Smooth muscle cell (in vitro differentiated cells): ENCODE results near the gene ZNF732. TPM values are rescaled to one million over a fixed set of nuclear protein-coding genes. Genes with fewer than 3 reads are reported as not detected.
A peak's percentile ranks its signal among the peaks of the same experiment; 100 is the strongest.

Experiments used
- DNase-seq: peaks from one replicate; lab custom pipeline; 2025; ENCODE audit not compliant: unreplicated experiment; lab: John Stamatoyannopoulos, UW
- H2AFZ ChIP-seq: fragments of 200-600 bp; sonication (generic); 2 replicates; pipeline ENCODE4 v1.6.0; 2016; ENCODE audit warnings: antibody characterized with exemption, low read depth, mild to moderate bottlenecking
- H3F3A ChIP-seq: fragments of 200-600 bp; sonication (generic); 2 replicates; pipeline ENCODE4 v1.6.0; 2017; ENCODE audit warnings: antibody characterized with exemption, low read depth
- H3K27ac ChIP-seq: fragments of 200-600 bp; sonication (generic); 2 replicates; pipeline ENCODE4 v1.5.1; 2016; ENCODE audit warnings: low read depth, mild to moderate bottlenecking
- H3K27me3 ChIP-seq: fragments of 200-600 bp; sonication (generic); 2 replicates; pipeline ENCODE4 v1.6.1; 2016; ENCODE audit warnings: low read depth, mild to moderate bottlenecking
- H3K36me3 ChIP-seq: fragments of 200-600 bp; sonication (generic); 2 replicates; pipeline ENCODE4 v1.5.1; 2016; ENCODE audit warnings: low read depth
- H3K4me1 ChIP-seq: fragments of 200-600 bp; sonication (generic); 2 replicates; pipeline ENCODE4 v1.5.1; 2016; ENCODE audit warnings: low read depth
- H3K4me2 ChIP-seq: fragments of 200-600 bp; sonication (generic); 2 replicates; pipeline ENCODE4 v1.6.0; 2016; ENCODE audit warnings: mild to moderate bottlenecking
- H3K4me3 ChIP-seq: fragments of 200-600 bp; sonication (generic); 2 replicates; pipeline ENCODE4 v1.5.1; 2016; ENCODE audit warnings: mild to moderate bottlenecking
- H3K79me2 ChIP-seq: fragments of 200-600 bp; sonication (generic); 2 replicates; pipeline ENCODE4 v1.6.0; 2016; ENCODE audit warnings: low read depth, mild to moderate bottlenecking
- H3K9ac ChIP-seq: fragments of 200-600 bp; sonication (generic); 2 replicates; pipeline ENCODE4 v1.6.0; 2016; ENCODE audit warnings: low read depth
- H3K9me3 ChIP-seq: fragments of 200-600 bp; sonication (generic); replicated peaks from 2 replicates; pipeline ENCODE4 v1.5.1; 2016; ENCODE audit warnings: low read depth
- H4K20me1 ChIP-seq: fragments of 200-600 bp; sonication (generic); 2 replicates; pipeline ENCODE4 v1.6.0; 2016; ENCODE audit warnings: low read depth
- CTCF ChIP-seq: fragments of 200-600 bp; sonication (generic); IDR thresholded peaks from 2 replicates; pipeline ENCODE4 v1.5.1; 2017; ENCODE audit warnings: borderline replicate concordance, mild to moderate bottlenecking, antibody characterized with exemption; ENCODE audit not compliant: insufficient read depth, poor library complexity, severe bottlenecking
- WGBS: methylation state at CpG from one replicate; pipeline ENCODE4 v1.1.7; 2016; ENCODE audit warnings: low lambda C conversion rate; 5-methylcytosine and 5-hydroxymethylcytosine counted together
- polyA plus RNA-seq: library from polyadenylated mRNA; unstranded; fragments of >200 nt; fragmentation: Nextera tagmentation; extraction: Ambion mirVana; gene quantifications from 2 replicates; pipeline ENCODE4 v1.2.1, GENCODE V29; 2016
- total RNA-seq: library from RNA; depleted of rRNA; stranded (reverse); fragments of >200 nt; gene quantifications from 2 replicates; pipeline ENCODE4 v1.2.3, GENCODE V29; 2014

The ZNF732 gene
- total and polyA plus RNA-seq, 2 experiments from 2014 or later: not detected

- Histone ChIP-seq H3K27ac (no peak overlapping the region), H2AFZ (no peak overlapping the region), H3K4me3 (no peak overlapping the region), H3K9ac (no peak overlapping the region), H4K20me1 (no peaks in the 10 kb centered on the region), H3K36me3 (no peaks in the 10 kb centered on the region), H3K4me2 (no peak overlapping the region), H3K79me2 (no peaks in the 10 kb centered on the region), H3K4me1 (no peaks in the 10 kb centered on the region), H3K27me3 (no peaks in the 10 kb centered on the region), H3K9me3 (peaks cover 45% of the 10 kb centered on the region), H3F3A (no peaks in the 10 kb centered on the region)
- TF ChIP-seq CTCF: no peak
- 74% methylated on average over 2 of the region's 2 CpGs for WGBS
- no peak for DNase-seq
Measured at GRCh38 chr4:252065-252601, 53.1 kb downstream of the ZNF732 start.

DNA sequence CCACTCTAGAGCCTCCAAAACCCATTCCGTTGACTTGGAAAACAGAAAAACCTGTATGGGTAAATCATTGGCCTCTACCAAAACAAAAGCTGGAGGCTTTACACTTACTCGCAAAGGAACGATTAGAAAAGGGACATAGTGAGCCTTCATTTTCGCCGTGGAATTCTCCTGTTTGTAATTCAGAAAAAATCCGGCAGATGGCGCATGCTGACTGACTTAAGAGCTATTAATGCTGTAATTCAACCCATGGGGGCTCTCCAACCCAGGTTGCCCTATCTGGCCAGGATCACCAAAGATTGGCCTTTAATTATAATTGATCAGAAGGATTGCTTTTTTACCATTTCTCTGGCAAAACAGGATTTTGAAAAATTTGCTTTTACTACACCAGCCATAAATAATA, 60.8 kb downstream of the ZNF732 start:
- Histone ChIP-seq H3F3A (no peaks in the 10 kb centered on the region), H3K4me1 (no peaks in the 10 kb centered on the region), H4K20me1 (no peaks in the 10 kb centered on the region), H3K27me3 (no peaks in the 10 kb centered on the region), H2AFZ (no peak overlapping the region), H3K9me3 (peaks cover 14% of the 10 kb centered on the region), H3K27ac (no peak overlapping the region), H3K36me3 (no peaks in the 10 kb centered on the region), H3K4me3 (no peak overlapping the region), H3K4me2 (no peak overlapping the region), H3K79me2 (no peaks in the 10 kb centered on the region), H3K9ac (no peak overlapping the region)
- peak; percentile 39 for TF ChIP-seq CTCF
- DNase-seq: no peak
- 52% methylated on average over 7 of the region's 7 CpGs for WGBS

DNA sequence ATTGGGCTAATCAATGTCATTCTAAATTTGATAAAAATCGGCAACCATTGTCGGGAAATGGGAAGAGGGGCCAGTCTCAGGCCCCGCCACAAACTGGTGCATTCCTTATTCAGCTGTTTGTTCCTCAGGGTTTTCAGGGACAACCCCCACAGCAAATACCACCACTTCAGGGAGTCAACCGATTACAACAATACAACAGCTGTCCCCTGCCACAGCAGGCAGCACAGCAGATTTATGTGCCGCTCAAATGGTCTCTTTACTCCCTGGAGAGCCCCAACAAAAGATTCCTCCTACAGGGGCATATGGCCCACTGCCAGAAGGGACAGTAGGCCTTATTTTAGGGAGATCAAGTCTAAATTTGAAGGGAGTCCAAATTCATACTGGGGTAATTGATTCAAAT, 61.8 kb downstream of the ZNF732 start:
- TF ChIP-seq CTCF: no peak

More for the DNA sequence above, 61.8 kb downstream of the ZNF732 start:
- Histone ChIP-seq H2AFZ (no peak overlapping the region), H3K4me2 (no peak overlapping the region), H4K20me1 (no peaks in the 10 kb centered on the region), H3K9ac (no peak overlapping the region), H3K4me3 (no peak overlapping the region), H3K9me3 (peaks cover 11% of the 10 kb centered on the region), H3F3A (no peaks in the 10 kb centered on the region), H3K27me3 (no peaks in the 10 kb centered on the region), H3K27ac (no peak overlapping the region), H3K79me2 (no peaks in the 10 kb centered on the region), H3K4me1 (no peaks in the 10 kb centered on the region), H3K36me3 (no peaks in the 10 kb centered on the region)
- no peak for DNase-seq
- WGBS: 89% methylated on average over 5 of the region's 5 CpGs
